Fibroblast of the aortic adventitia (primary cell): ENCODE results near the gene KLC4. TPM values are rescaled to one million over a fixed set of nuclear protein-coding genes. Genes with fewer than 3 reads are reported as not detected.
A peak's percentile ranks its signal among the peaks of the same experiment; 100 is the strongest.

Source experiments
- DNase-seq: peaks from one replicate; pipeline ENCODE4 v3.0.0-alpha.2; 2010; ENCODE audit warnings: low read depth
- H3K4me3 ChIP-seq: 2 replicates; pipeline ENCODE4 v1.5.1; 2011; ENCODE audit warnings: low read depth, mild to moderate bottlenecking, control low read depth, low read length, moderate library complexity
- total RNA-seq: library from RNA; depleted of rRNA; stranded (reverse); fragments of >200 nt; gene quantifications from 2 replicates; pipeline ENCODE4 v1.2.3, GENCODE V29; 2012; ENCODE audit warnings: low replicate concordance
- TF ChIP-seq, protein P1 (sequence below): IDR thresholded peaks from 2 replicates; pipeline ENCODE4 v1.5.1; 2011; ENCODE audit warnings: mild to moderate bottlenecking, low read length, control low read depth, inconsistent platforms; ENCODE audit not compliant: insufficient read depth

KLC4 gene
- total RNA-seq, 1 donor, result 11.3 TPM

DNA sequence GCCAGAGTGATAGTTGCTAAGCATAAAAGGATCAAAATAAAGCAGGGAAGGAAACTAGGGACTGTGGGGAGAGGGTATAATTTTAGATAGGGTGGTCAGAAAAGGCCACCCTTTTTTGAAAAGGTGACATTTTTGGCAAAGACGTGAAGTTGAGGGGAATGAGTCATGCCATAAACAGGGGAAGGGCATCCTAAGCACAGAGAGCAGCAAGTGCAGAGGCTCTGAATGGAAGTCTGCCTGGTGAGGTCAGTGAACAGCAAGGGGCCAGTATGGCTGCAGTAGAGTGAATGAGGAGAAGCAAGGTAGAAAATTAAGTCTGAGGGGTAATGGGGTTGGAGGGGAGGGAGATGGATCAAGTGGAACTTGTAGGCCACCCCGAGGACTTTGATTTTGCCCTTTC lies 2.4 kb downstream of the KLC4 start:
- H3K4me3 ChIP-seq, result no peak overlapping the region
- DNase-seq, result no peak
- TF ChIP-seq, protein P1, sequence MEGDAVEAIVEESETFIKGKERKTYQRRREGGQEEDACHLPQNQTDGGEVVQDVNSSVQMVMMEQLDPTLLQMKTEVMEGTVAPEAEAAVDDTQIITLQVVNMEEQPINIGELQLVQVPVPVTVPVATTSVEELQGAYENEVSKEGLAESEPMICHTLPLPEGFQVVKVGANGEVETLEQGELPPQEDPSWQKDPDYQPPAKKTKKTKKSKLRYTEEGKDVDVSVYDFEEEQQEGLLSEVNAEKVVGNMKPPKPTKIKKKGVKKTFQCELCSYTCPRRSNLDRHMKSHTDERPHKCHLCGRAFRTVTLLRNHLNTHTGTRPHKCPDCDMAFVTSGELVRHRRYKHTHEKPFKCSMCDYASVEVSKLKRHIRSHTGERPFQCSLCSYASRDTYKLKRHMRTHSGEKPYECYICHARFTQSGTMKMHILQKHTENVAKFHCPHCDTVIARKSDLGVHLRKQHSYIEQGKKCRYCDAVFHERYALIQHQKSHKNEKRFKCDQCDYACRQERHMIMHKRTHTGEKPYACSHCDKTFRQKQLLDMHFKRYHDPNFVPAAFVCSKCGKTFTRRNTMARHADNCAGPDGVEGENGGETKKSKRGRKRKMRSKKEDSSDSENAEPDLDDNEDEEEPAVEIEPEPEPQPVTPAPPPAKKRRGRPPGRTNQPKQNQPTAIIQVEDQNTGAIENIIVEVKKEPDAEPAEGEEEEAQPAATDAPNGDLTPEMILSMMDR, result no peak

DNA sequence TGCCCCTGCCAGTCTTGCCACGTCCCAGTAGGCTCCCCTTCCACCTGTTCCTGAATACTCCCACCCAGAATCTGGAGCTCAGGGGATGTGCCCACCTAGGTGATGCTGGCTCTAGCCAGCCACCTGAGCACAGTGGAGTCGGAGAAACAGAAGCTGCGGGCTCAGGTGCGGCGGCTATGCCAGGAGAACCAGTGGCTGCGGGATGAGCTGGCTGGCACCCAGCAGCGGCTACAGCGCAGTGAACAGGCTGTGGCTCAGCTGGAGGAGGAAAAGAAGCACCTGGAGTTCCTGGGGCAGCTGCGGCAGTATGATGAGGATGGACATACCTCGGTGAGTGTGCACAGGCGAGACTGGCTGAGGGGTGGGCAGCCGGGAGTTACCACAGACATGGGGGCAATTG lies 3.4 kb downstream of the KLC4 start:
- TF ChIP-seq, protein P1, result no peak
- no peak for DNase-seq
- no peak overlapping the region for H3K4me3 ChIP-seq

DNA sequence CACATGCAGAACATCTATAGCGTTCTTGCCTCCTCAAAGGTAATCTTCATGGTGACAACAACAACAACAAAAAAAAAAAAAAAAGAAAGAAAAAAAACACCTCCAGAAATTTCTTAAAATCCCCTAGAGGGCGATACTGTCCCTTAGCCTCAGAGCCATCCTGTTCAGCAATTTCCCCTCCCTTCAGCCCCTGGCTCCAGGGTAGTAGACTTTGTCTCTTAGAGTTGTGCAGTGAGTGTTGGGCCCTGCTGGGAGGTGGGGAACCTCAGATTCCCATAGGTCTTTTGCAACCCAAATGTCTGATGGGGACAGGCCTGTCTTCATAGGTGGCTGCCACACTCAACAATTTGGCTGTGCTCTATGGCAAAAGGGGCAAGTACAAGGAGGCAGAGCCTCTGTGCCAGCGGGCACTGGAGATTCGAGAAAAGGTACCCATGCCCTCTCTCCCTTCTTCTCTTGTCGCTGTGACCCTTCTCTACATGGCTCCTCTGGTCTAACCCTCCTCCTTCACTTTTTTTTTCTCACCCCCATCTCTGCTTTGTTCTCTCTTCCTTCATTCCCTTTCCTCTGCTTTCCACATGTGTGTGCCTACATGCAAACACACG lies 10.7 kb downstream of the KLC4 start:
- peak; percentile 84 for DNase-seq
- TF ChIP-seq, protein P1, result peak; percentile 65
- no peak overlapping the region for H3K4me3 ChIP-seq

DNA sequence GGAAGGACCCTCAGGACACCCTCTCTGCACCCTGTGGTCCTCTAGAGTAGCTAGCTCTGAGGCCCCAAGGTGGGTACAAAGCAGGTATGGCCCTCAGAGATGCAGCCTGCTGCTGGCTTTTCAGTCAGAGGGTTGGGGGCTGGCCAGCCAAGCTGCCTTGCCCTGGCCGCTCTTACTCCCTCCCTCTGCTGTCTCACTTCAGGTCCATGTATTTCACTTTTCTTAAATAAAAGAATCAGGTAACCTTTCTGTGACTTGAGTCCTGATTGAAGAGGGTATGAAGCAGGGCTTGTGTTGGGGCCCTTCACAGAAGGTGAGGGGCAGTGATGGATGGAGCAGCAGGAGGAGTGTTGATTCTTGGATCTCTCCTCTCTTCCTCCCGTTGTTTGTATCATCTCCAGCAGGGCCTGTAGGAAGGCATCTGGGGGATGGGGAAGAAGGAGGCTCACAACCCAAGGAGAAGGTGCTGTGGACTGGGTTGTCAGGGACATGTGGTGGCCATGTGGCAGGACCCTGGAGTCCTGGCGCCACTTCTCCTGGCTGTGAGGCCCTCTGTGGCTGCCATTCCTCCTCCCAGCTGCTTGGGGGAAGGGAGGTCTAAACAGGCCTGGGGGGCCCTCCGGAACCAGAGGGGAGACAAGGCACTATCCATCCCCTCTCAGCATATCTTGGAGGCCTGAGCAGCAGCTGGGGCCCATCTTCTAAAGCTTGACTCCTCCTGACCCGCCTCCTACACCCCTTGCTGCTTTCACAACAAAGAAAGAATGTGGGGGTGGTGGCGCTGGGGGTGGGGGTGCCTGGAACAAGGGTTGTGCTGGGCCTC lies 15.6 kb downstream of the KLC4 start:
- TF ChIP-seq, protein P1, result no peak
- peak; percentile 70 for DNase-seq
- H3K4me3 ChIP-seq, result peak overlapping the region; percentile 67

DNA sequence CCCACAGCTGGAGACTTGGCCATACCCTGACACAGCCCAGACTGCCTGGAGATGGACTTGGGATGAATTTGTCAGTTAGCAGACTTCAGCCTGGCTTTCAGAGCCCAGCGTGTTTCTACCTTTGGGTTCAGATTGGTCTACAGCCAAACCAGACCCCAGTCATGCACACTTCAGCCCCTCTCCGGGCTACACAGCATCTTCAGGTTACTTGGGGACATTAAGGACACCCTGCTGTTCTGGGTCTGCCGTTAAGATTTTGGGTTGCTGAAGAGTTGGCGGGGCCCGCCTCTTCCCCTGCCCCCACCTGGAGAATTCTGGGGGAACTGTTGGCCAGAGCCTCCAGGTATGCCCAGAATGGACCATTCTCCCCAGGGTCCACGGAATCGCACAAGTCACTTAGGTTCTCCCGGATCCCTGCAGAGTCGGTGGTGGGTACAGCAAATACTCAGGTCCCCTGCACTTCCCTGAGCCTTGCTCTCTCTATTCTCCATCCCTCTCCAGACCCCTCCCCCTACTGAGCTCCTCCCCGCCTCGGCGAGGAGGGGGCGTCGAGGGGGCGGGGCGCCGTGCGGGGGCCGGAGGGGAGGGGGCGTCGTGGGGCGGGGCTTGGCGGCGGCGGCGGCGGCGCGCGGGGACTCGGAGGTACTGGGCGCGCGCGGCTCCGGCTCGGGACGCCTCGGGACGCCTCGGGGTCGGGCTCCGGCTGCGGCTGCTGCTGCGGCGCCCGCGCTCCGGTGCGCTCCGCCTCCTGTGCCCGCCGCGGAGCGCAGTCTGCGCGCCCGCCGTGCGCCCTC lies 16.4 kb downstream of the KLC4 start, which contains the start of gene PTK7:
Gene PTK7 (plus strand): TSS at position 645 of the 794 bp plus-strand sequence. CDS start 175 bp downstream, outside the sequence.
- DNase-seq, result peak; percentile 45
- H3K4me3 ChIP-seq, result peak within 1 kb of the TSS; percentile 81
- TF ChIP-seq, protein P1, result no peak

DNA sequence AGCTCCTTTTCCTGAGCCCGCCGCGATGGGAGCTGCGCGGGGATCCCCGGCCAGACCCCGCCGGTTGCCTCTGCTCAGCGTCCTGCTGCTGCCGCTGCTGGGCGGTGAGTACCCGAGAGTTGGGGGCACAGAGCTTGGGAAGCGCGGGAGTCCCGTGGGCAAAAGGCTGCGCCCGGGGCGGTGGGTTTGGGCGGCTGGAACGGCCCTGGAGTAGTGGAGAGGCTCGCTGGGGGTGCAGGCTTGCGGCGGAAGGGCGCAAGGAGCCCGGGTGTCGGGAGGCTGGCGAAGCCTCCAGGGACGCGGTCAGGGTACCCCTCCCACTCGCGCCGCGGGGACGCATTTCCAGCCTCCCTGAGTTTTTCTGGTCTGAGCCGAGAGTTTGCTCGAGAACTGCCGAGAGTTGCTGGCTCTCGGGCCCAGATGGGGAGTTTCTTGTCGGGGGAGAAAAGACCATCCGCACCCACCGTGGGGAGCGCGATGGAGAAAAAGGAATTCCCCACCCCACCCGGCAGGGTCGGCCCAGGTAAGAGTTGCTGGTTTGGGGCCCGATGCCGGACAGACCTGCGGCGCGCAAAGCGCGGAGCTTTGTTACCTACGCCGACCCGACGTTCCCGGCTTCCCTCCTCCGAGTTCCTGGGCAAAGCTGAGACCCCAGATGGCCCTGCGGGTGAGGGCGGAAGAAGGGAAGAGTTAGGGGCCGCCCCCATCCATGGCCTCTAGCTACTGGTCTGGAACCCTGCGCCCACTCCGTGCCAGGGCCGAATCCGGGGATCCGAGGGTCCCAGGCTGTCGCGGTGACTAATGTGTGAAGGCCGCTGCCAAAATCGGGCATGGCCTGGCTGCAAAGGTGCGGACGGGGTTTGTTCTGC lies 17.3 kb downstream of the KLC4 start:
- peak overlapping the region; percentile 81 for H3K4me3 ChIP-seq
- DNase-seq, result peak; percentile 35
- TF ChIP-seq, protein P1, result no peak
